BE2C (cell line): ENCODE measurements around the gene CAMKV.

Experiments
- DNase-seq: peaks from one replicate; pipeline ENCODE4 v3.0.0-alpha.2; 2020
- H3K27me3 ChIP-seq: fragments of 250-450 bp; sonication (Bioruptor Pico); 2 replicates; pipeline ENCODE4 v1.5.1; 2020; ENCODE audit warnings: mild to moderate bottlenecking
- H3K36me3 ChIP-seq: fragments of 250-450 bp; sonication (Bioruptor Pico); 2 replicates; pipeline ENCODE4 v1.5.1; 2020; ENCODE audit warnings: mild to moderate bottlenecking
- H3K4me1 ChIP-seq: fragments of 250-450 bp; sonication (Bioruptor Pico); 2 replicates; pipeline ENCODE4 v1.5.1; 2020
- H3K4me3 ChIP-seq: 2 replicates; pipeline ENCODE4 v1.5.1; 2011; ENCODE audit warnings: low read depth, low read length
- H3K9me3 ChIP-seq: fragments of 250-450 bp; sonication (Bioruptor Pico); 2 replicates; pipeline ENCODE4 v1.5.1; 2020
- CTCF ChIP-seq: IDR thresholded peaks from 2 replicates; pipeline ENCODE4 v1.5.1; 2012; ENCODE audit warnings: mild to moderate bottlenecking, low read depth, low read length

CAMKV gene

GRCh38 chr3:49896345-49896744, 26.6 kb upstream of the CAMKV start:
- Histone ChIP-seq H3K4me3 (no peak overlapping the region), H3K4me1 (no peaks in the 10 kb centered on the region), H3K36me3 (no peaks in the 10 kb centered on the region), H3K27me3 (no peaks in the 10 kb centered on the region), H3K9me3 (no peaks in the 10 kb centered on the region)
- no peak for DNase-seq
- no peak for TF ChIP-seq CTCF

GRCh38 chr3:49895791-49896190, 26.1 kb upstream of the CAMKV start:
- DNase-seq: no peak
- no peaks in the 10 kb centered on the region for H3K4me1 ChIP-seq
- H3K9me3 ChIP-seq: no peaks in the 10 kb centered on the region
- TF ChIP-seq CTCF: no peak
- no peaks in the 10 kb centered on the region for H3K27me3 ChIP-seq
- no peak overlapping the region for H3K4me3 ChIP-seq
- H3K36me3 ChIP-seq: no peaks in the 10 kb centered on the region

GRCh38 chr3:49889296-49889695, 19.6 kb upstream of the CAMKV start:
- no peaks in the 10 kb centered on the region for H3K27me3 ChIP-seq
- H3K9me3 ChIP-seq: no peaks in the 10 kb centered on the region
- H3K4me1 ChIP-seq: no peaks in the 10 kb centered on the region
- no peak overlapping the region for H3K4me3 ChIP-seq
- H3K36me3 ChIP-seq: no peaks in the 10 kb centered on the region
- no peak for DNase-seq
- no peak for TF ChIP-seq CTCF

- H3K27me3 ChIP-seq: no peaks in the 10 kb centered on the region
- no peaks in the 10 kb centered on the region for H3K36me3 ChIP-seq
- no peak for TF ChIP-seq CTCF
- no peaks in the 10 kb centered on the region for H3K9me3 ChIP-seq
- no peak for DNase-seq
- no peak overlapping the region for H3K4me3 ChIP-seq
- no peaks in the 10 kb centered on the region for H3K4me1 ChIP-seq
These were observed 17.2 kb upstream of the CAMKV start for GRCh38 chr3:49886922-49887265.

- Histone ChIP-seq H3K27me3 (no peaks in the 10 kb centered on the region), H3K4me3 (no peak overlapping the region), H3K36me3 (no peaks in the 10 kb centered on the region), H3K9me3 (no peaks in the 10 kb centered on the region), H3K4me1 (no peaks in the 10 kb centered on the region)
- DNase-seq: no peak
- TF ChIP-seq CTCF: no peak
These were observed 14.3 kb upstream of the CAMKV start for GRCh38 chr3:49883998-49884397.

- no peak for TF ChIP-seq CTCF
- Histone ChIP-seq H3K36me3 (no peaks in the 10 kb centered on the region), H3K4me3 (no peak overlapping the region), H3K27me3 (no peaks in the 10 kb centered on the region), H3K9me3 (no peaks in the 10 kb centered on the region), H3K4me1 (no peaks in the 10 kb centered on the region)
- no peak for DNase-seq
These were observed 12.5 kb upstream of the CAMKV start for GRCh38 chr3:49882166-49882565.
